Astrocyte (in vitro differentiated cells and primary cell): Measurements from ENCODE around the gene CDHR5. TPM values are rescaled to one million over a fixed set of nuclear protein-coding genes. Genes with fewer than 3 reads are reported as not detected.

Source experiments
- DNase-seq: peaks from one replicate; pipeline ENCODE4 v3.0.0-alpha.2; 2010; ENCODE audit warnings: low read depth
- FAIRE-seq: peaks from 2 replicates; lab custom pipeline; 2011; peaks lifted over from hg19 to GRCh38; lab: Jason Lieb, UNC
- H2AFZ ChIP-seq: 2 replicates; pipeline ENCODE4 v1.6.0; 2012; ENCODE audit warnings: low read depth, low read length, inconsistent platforms
- H3K27ac ChIP-seq: 2 replicates; pipeline ENCODE4 v1.5.1; 2011; ENCODE audit warnings: low read depth, low read length, inconsistent platforms
- H3K27me3 ChIP-seq: 2 replicates; pipeline ENCODE4 v1.6.0; 2011; ENCODE audit warnings: low read length, inconsistent platforms; ENCODE audit not compliant: insufficient read depth
- H3K36me3 ChIP-seq: 2 replicates; pipeline ENCODE4 v1.5.1; 2011; ENCODE audit warnings: low read length, inconsistent platforms; ENCODE audit not compliant: insufficient read depth
- H3K4me1 ChIP-seq: 2 replicates; pipeline ENCODE4 v1.5.1; 2011; ENCODE audit warnings: low read length, inconsistent platforms; ENCODE audit not compliant: insufficient read depth
- H3K4me2 ChIP-seq: 2 replicates; pipeline ENCODE4 v1.6.0; 2012; ENCODE audit warnings: low read length, inconsistent platforms
- H3K4me3 ChIP-seq: 2 replicates; pipeline ENCODE4 v1.5.1; 2011; ENCODE audit warnings: low read depth, mild to moderate bottlenecking, low read length, inconsistent platforms; ENCODE audit not compliant: insufficient read depth
- H3K79me2 ChIP-seq: 2 replicates; pipeline ENCODE4 v1.6.0; 2012; ENCODE audit warnings: mild to moderate bottlenecking, low read length, inconsistent platforms; ENCODE audit not compliant: insufficient read depth
- H3K9ac ChIP-seq: 2 replicates; pipeline ENCODE4 v1.6.0; 2012; ENCODE audit warnings: mild to moderate bottlenecking, low read length, inconsistent platforms
- H3K9me3 ChIP-seq: 2 replicates; pipeline ENCODE4 v1.5.1; 2012; ENCODE audit warnings: low read depth, mild to moderate bottlenecking, low read length, inconsistent platforms; ENCODE audit not compliant: insufficient read depth
- H4K20me1 ChIP-seq: 2 replicates; pipeline ENCODE4 v1.6.0; 2012; ENCODE audit warnings: low read length, inconsistent platforms; ENCODE audit not compliant: insufficient read depth
- H3K27ac Mint-ChIP-seq: one replicate; pipeline ENCODE4 v1.8.0; 2021; ENCODE audit warnings: mild to moderate bottlenecking, mixed read lengths; ENCODE audit not compliant: unreplicated experiment
- H3K27me3 Mint-ChIP-seq: one replicate; pipeline ENCODE4 v1.8.0; 2021; ENCODE audit warnings: low read depth, mixed read lengths; ENCODE audit not compliant: unreplicated experiment
- H3K36me3 Mint-ChIP-seq: one replicate; pipeline ENCODE4 v1.8.0; 2021; ENCODE audit warnings: low read depth, mixed read lengths; ENCODE audit not compliant: unreplicated experiment
- H3K4me1 Mint-ChIP-seq: one replicate; pipeline ENCODE4 v1.8.0; 2021; ENCODE audit warnings: low read depth, mixed read lengths; ENCODE audit not compliant: unreplicated experiment
- H3K4me3 Mint-ChIP-seq: one replicate; pipeline ENCODE4 v1.8.0; 2021; ENCODE audit warnings: mild to moderate bottlenecking, moderate library complexity, mixed read lengths; ENCODE audit not compliant: unreplicated experiment
- H3K9me3 Mint-ChIP-seq: one replicate; pipeline ENCODE4 v1.8.0; 2021; ENCODE audit warnings: mild to moderate bottlenecking, mixed read lengths; ENCODE audit not compliant: unreplicated experiment
- EZH2 ChIP-seq: IDR thresholded peaks from 2 replicates; pipeline ENCODE4 v1.6.1; 2012; ENCODE audit warnings: mild to moderate bottlenecking, low read length, inconsistent platforms; ENCODE audit not compliant: insufficient read depth
- total RNA-seq: library from RNA; stranded (reverse); gene quantifications from 2 replicates; pipeline ENCODE4 v1.2.1, GENCODE V29; 2021
- TF ChIP-seq, protein P1 (sequence below): IDR thresholded peaks from 2 replicates; pipeline ENCODE4 v1.5.1; 2011; ENCODE audit warnings: low read depth, mild to moderate bottlenecking, inconsistent platforms, low read length, moderate library complexity; ENCODE audit not compliant: insufficient read depth

CDHR5 gene
- total RNA-seq, 1 donor from 2014 or later = not detected

DNA sequence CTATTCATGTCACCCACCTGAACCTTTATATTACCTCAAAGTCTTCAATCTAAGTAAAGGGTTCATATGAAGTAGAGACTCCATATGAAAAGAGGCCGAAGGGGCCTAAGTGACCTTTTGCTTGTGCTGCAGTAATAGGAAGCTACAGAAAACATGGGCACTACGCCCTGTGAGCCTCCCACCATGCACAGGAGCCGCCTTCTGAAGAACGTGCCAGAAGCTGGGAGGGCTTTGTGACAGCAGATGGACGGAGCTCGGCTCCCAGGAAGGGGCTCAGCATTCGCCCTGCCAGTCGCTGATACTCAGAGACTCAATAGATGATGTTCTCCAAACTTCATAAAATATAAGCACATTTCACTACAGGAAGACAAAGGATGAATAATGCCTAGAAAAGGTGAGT lies 49.1 kb upstream of the CDHR5 start:
- no peaks in the 10 kb centered on the region for H3K4me1 ChIP-seq
- Mint-ChIP-seq H3K4me3 (no peak overlapping the region), H3K4me1 (no peaks in the 10 kb centered on the region), H3K9me3 (no peaks in the 10 kb centered on the region), H3K36me3 (peaks cover 21% of the 10 kb centered on the region), H3K27ac (no peak overlapping the region), H3K27me3 (no peaks in the 10 kb centered on the region)
- no peak overlapping the region for H3K4me3 ChIP-seq
- H3K4me2 ChIP-seq = no peak overlapping the region
- TF ChIP-seq, protein P1, sequence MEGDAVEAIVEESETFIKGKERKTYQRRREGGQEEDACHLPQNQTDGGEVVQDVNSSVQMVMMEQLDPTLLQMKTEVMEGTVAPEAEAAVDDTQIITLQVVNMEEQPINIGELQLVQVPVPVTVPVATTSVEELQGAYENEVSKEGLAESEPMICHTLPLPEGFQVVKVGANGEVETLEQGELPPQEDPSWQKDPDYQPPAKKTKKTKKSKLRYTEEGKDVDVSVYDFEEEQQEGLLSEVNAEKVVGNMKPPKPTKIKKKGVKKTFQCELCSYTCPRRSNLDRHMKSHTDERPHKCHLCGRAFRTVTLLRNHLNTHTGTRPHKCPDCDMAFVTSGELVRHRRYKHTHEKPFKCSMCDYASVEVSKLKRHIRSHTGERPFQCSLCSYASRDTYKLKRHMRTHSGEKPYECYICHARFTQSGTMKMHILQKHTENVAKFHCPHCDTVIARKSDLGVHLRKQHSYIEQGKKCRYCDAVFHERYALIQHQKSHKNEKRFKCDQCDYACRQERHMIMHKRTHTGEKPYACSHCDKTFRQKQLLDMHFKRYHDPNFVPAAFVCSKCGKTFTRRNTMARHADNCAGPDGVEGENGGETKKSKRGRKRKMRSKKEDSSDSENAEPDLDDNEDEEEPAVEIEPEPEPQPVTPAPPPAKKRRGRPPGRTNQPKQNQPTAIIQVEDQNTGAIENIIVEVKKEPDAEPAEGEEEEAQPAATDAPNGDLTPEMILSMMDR = no peak
- TF ChIP-seq EZH2 = no peak
- no peak overlapping the region for H2AFZ ChIP-seq
- no peaks in the 10 kb centered on the region for H3K9me3 ChIP-seq
- no peak overlapping the region for H3K9ac ChIP-seq
- H4K20me1 ChIP-seq = peaks cover 4% of the 10 kb centered on the region
- H3K36me3 ChIP-seq = peaks cover 17% of the 10 kb centered on the region
- no peaks in the 10 kb centered on the region for H3K79me2 ChIP-seq
- no peak for DNase-seq
- no peaks in the 10 kb centered on the region for H3K27me3 ChIP-seq
- no peak overlapping the region for H3K27ac ChIP-seq
- FAIRE-seq = no peak

- Histone ChIP-seq H4K20me1 (peaks cover 41% of the 10 kb centered on the region), H3K9ac (no peak overlapping the region), H2AFZ (no peak overlapping the region), H3K36me3 (peaks cover 2% of the 10 kb centered on the region), H3K27ac (no peak overlapping the region), H3K79me2 (no peaks in the 10 kb centered on the region), H3K9me3 (no peaks in the 10 kb centered on the region), H3K4me3 (no peak overlapping the region), H3K27me3 (no peaks in the 10 kb centered on the region), H3K4me2 (no peak overlapping the region), H3K4me1 (no peaks in the 10 kb centered on the region)
- Mint-ChIP-seq H3K4me1 (peaks cover 8% of the 10 kb centered on the region), H3K27ac (peak overlapping the region; percentile 53), H3K36me3 (peaks cover 25% of the 10 kb centered on the region), H3K9me3 (no peaks in the 10 kb centered on the region), H3K4me3 (no peak overlapping the region), H3K27me3 (no peaks in the 10 kb centered on the region)
- TF ChIP-seq EZH2 = no peak
- TF ChIP-seq, protein P1 = no peak
- FAIRE-seq (no peak), DNase-seq (peak; percentile 4)
Observed at GRCh38 chr11:665704-666281, 41.0 kb upstream of the CDHR5 start.

- H3K4me2 ChIP-seq = no peak overlapping the region
- no peak overlapping the region for H3K4me3 Mint-ChIP-seq
- no peaks in the 10 kb centered on the region for H3K4me1 ChIP-seq
- H3K36me3 Mint-ChIP-seq = peaks cover 25% of the 10 kb centered on the region
- no peaks in the 10 kb centered on the region for H3K79me2 ChIP-seq
- no peak overlapping the region for H2AFZ ChIP-seq
- H4K20me1 ChIP-seq = peaks cover 44% of the 10 kb centered on the region
- no peak overlapping the region for H3K27ac Mint-ChIP-seq
- TF ChIP-seq EZH2 = no peak
- TF ChIP-seq, protein P1 = no peak
- H3K27me3 Mint-ChIP-seq = no peaks in the 10 kb centered on the region
- FAIRE-seq = no peak
- H3K27ac ChIP-seq = no peak overlapping the region
- DNase-seq = no peak
- H3K9ac ChIP-seq = no peak overlapping the region
- no peaks in the 10 kb centered on the region for H3K9me3 Mint-ChIP-seq
- H3K4me3 ChIP-seq = no peak overlapping the region
- H3K4me1 Mint-ChIP-seq = peaks cover 8% of the 10 kb centered on the region
- no peaks in the 10 kb centered on the region for H3K9me3 ChIP-seq
- peaks cover 2% of the 10 kb centered on the region for H3K36me3 ChIP-seq
- no peaks in the 10 kb centered on the region for H3K27me3 ChIP-seq
Observed at GRCh38 chr11:665062-665703, 40.4 kb upstream of the CDHR5 start.
